Kidney (tissue), 14 donors: ENCODE measurements around the gene COBL. TPM values are rescaled to one million over a fixed set of nuclear protein-coding genes. Genes with fewer than 3 reads are reported as not detected.

Experiments
- DNase-seq, 5 donors: peaks; one replicate each; pipeline ENCODE4 v3.0.0-alpha.2; 2013 to 2020
- FAIRE-seq: peaks from 2 replicates; lab custom pipeline; 2012; peaks lifted over from hg19 to GRCh38; lab: Jason Lieb, UNC
- H3K27ac ChIP-seq, 2 donors: one replicate each; pipeline ENCODE4 v1.7.0; 2013; ENCODE audit warnings: low read depth in 2 of 2, low read length in 2 of 2, inconsistent platforms in 1 of 2
- H3K27me3 ChIP-seq: one replicate; pipeline ENCODE4 v1.7.1; 2013; ENCODE audit warnings: low read length, inconsistent platforms; ENCODE audit not compliant: control insufficient read depth, insufficient read depth
- H3K36me3 ChIP-seq, 3 donors: one replicate each; pipeline versions ENCODE4 v1.7.0 to v1.7.1; 2013; ENCODE audit warnings: low read length in 3 of 3, control low read depth in 1 of 3, inconsistent platforms in 1 of 3; ENCODE audit not compliant: insufficient read depth in 3 of 3, control insufficient read depth in 2 of 3
- H3K4me1 ChIP-seq, 3 donors: one replicate each; pipeline versions ENCODE4 v1.7.0 to v1.7.1; 2013; ENCODE audit warnings: low read length in 3 of 3, inconsistent platforms in 1 of 3, low read depth in 1 of 3; ENCODE audit not compliant: control insufficient read depth in 2 of 3, insufficient read depth in 2 of 3
- H3K4me3 ChIP-seq, 3 donors: one replicate each; pipeline versions ENCODE4 v1.7.0 to v1.8.1; 2013; ENCODE audit warnings: low read length in 3 of 3, control low read depth in 1 of 3, inconsistent platforms in 1 of 3
- H3K9ac ChIP-seq, 3 donors: one replicate each; pipeline versions ENCODE4 v1.7.0 to v1.7.1; 2013; ENCODE audit warnings: low read length in 3 of 3, control low read depth in 1 of 3, inconsistent platforms in 1 of 3
- H3K9me3 ChIP-seq, 3 donors: one replicate each; pipeline versions ENCODE4 v1.7.0 to v1.7.1; 2013; ENCODE audit warnings: low read length in 3 of 3, control low read depth in 1 of 3, inconsistent platforms in 1 of 3; ENCODE audit not compliant: control insufficient read depth in 2 of 3, insufficient read depth in 1 of 3
- CTCF ChIP-seq: IDR thresholded peaks from 3 replicates; pipeline ENCODE4 v1.5.1; 2012; ENCODE audit warnings: mild to moderate bottlenecking, moderate library complexity, borderline replicate concordance; ENCODE audit not compliant: insufficient read depth; ENCODE audit errors: extremely low read depth
- intact Hi-C: fragments of 100-400 bp; cut with DNase I; formaldehyde crosslinking; loops from one replicate; pipeline ENCODE4 v1.11.1; 2022
- polyA plus RNA-seq: library from polyadenylated mRNA; stranded (reverse); fragments of 350-450 nt; fragmentation: Illumina TruSeq; extraction: RNeasy Lipid Tissue Mini Kit (QIAGEN cat#74804); gene quantifications from one replicate; pipeline ENCODE4 v1.2.3, GENCODE V29; 2014; ENCODE audit warnings: low read depth, low replicate concordance; ENCODE audit not compliant: insufficient read depth
- total RNA-seq: library from RNA; stranded (reverse); fragmentation: NEBNext Ultra II Directional; extraction: Animal tissue kit (Norgen Biotek cat#: 25700); gene quantifications from one replicate; pipeline ENCODE4 v1.2.1, GENCODE V29; 2021
- donor health status: control.
- donor health status: control.
- donor health status: control.
- donor health status: control.
- donor health status: control.
- donor health status: DM: yes; HTN: yes; CAD: no.
- donor health status: Normal renal cell carcinoma (clear cell type).

The COBL gene
- total and polyA plus RNA-seq, 2 donors from 2014 or later, result 9.8 to 42.7 TPM

GRCh38 chr7:51027106-51027934, 289.3 kb downstream of the COBL start:
- H3K9me3 ChIP-seq, result no peaks in the 10 kb centered on the region
- H3K4me3 ChIP-seq, result no peak overlapping the region
- H3K36me3 ChIP-seq, result peaks cover 0 to 4% (median 2%) of the 10 kb centered on the region in 3 donors
- intact Hi-C loops, result no loop called here
- no peaks in the 10 kb centered on the region for H3K4me1 ChIP-seq
- no peak for TF ChIP-seq CTCF
- no peak overlapping the region for H3K9ac ChIP-seq
- H3K27me3 ChIP-seq, result no peaks in the 10 kb centered on the region
- H3K27ac ChIP-seq, result no peak overlapping the region
- FAIRE-seq (no peak), DNase-seq (no peak)

- Histone ChIP-seq H3K4me3 (no peak overlapping the region), H3K27ac (no peak overlapping the region), H3K36me3 (peaks cover 0 to 4% (median 2%) of the 10 kb centered on the region in 3 donors), H3K4me1 (no peaks in the 10 kb centered on the region), H3K27me3 (no peaks in the 10 kb centered on the region), H3K9me3 (no peaks in the 10 kb centered on the region), H3K9ac (no peak overlapping the region)
- intact Hi-C loops, result no loop called here
- TF ChIP-seq CTCF, result no peak
- DNase-seq, result no peak
- no peak for FAIRE-seq
Observed at GRCh38 chr7:51026341-51026740, 290.3 kb downstream of the COBL start.

GRCh38 chr7:51025668-51026067, 290.9 kb downstream of the COBL start:
- no peak for DNase-seq
- FAIRE-seq, result no peak
- TF ChIP-seq CTCF, result no peak

GRCh38 chr7:51024867-51025266, 291.7 kb downstream of the COBL start:
- TF ChIP-seq CTCF, result no peak
- no peak overlapping the region for H3K4me3 ChIP-seq
- intact Hi-C loops, result no loop called here
- H3K9ac ChIP-seq, result no peak overlapping the region
- DNase-seq (no peak), FAIRE-seq (no peak)
- H3K36me3 ChIP-seq, result peaks cover 0 to 4% (median 2%) of the 10 kb centered on the region in 3 donors
- no peaks in the 10 kb centered on the region for H3K27me3 ChIP-seq
- H3K27ac ChIP-seq, result no peak overlapping the region
- H3K9me3 ChIP-seq, result no peaks in the 10 kb centered on the region
- no peaks in the 10 kb centered on the region for H3K4me1 ChIP-seq

More at GRCh38 chr7:51025668-51026067, 290.9 kb downstream of the COBL start:
- Histone ChIP-seq H3K9ac (no peak overlapping the region), H3K9me3 (no peaks in the 10 kb centered on the region), H3K27me3 (no peaks in the 10 kb centered on the region), H3K27ac (no peak overlapping the region), H3K4me1 (no peaks in the 10 kb centered on the region), H3K4me3 (no peak overlapping the region), H3K36me3 (peaks cover 0 to 4% (median 2%) of the 10 kb centered on the region in 3 donors)
- intact Hi-C loops, result no loop called here
